Right cardiac atrium (tissue), 5 donors: ENCODE results near the gene WIZ. TPM values are rescaled to one million over a fixed set of nuclear protein-coding genes. Genes with fewer than 3 reads are reported as not detected.

Experiments
- ATAC-seq, 2 donors: fragments of 200-7000 bp; cut with Tn5 transposase; one replicate each; pipeline versions ENCODE4 v1.8.0 to v1.9.1; 2020; ENCODE audit warnings: moderate library complexity in 2 of 2, mild to moderate bottlenecking in 1 of 2
- DNase-seq, 3 donors: peaks; one replicate each; pipeline ENCODE4 v3.0.0-alpha.2; 2020
- H3K27ac ChIP-seq: one replicate; pipeline ENCODE4 v1.5.1; 2013; ENCODE audit warnings: mild to moderate bottlenecking, low read length, control low read depth, moderate library complexity
- H3K27me3 ChIP-seq: one replicate; pipeline ENCODE4 v1.6.1; 2013; ENCODE audit not compliant: control insufficient read depth, insufficient read depth
- H3K4me1 ChIP-seq: one replicate; pipeline ENCODE4 v1.6.1; 2013; ENCODE audit warnings: low read length; ENCODE audit not compliant: control insufficient read depth, insufficient read depth
- H3K4me3 ChIP-seq: one replicate; pipeline ENCODE4 v1.5.1; 2013; ENCODE audit warnings: low read length, control low read depth
- H3K9me3 ChIP-seq: one replicate; pipeline ENCODE4 v1.6.1; 2013; ENCODE audit warnings: low read length; ENCODE audit not compliant: control insufficient read depth
- WGBS: extraction: QIAGEN DNeasy Blood & Tissue Kit; methylation state at CpG from one replicate; pipeline ENCODE4 v1.1.7; 2013; 5-methylcytosine and 5-hydroxymethylcytosine counted together
- intact Hi-C, 4 donors: fragments of 100-400 bp; cut with DNase I; formaldehyde crosslinking; loops; one replicate each; pipeline versions ENCODE4 v1.11.0 to v1.14.0; 2022 to 2023
- polyA plus RNA-seq: library from polyadenylated mRNA; stranded (reverse); fragments of 200-250 nt; gene quantifications from one replicate; pipeline ENCODE4 v1.2.3, GENCODE V29; 2013
- total RNA-seq, 4 donors: library from RNA; stranded (reverse); fragmentation: NEBNext Ultra II Directional; extraction: Animal tissue kit (Norgen Biotek cat#: 25700); gene quantifications; one replicate each; pipeline ENCODE4 v1.2.1, GENCODE V29; 2021
- donor health status: healthy with polysubstance abuse.
- donor health status: DM: no; HTN: yes; CAD: no.
- donor health status: DM: no; HTN: no; CAD: no.
- donor health status: DM: no; HTN: yes; CAD: no; lungs with severe emphysema.
- donor health status: DM: yes; HTN: yes; CAD: no.

WIZ gene
- total and polyA plus RNA-seq, 5 donors = 28.0 to 36.5 (median 31.2) TPM

DNA sequence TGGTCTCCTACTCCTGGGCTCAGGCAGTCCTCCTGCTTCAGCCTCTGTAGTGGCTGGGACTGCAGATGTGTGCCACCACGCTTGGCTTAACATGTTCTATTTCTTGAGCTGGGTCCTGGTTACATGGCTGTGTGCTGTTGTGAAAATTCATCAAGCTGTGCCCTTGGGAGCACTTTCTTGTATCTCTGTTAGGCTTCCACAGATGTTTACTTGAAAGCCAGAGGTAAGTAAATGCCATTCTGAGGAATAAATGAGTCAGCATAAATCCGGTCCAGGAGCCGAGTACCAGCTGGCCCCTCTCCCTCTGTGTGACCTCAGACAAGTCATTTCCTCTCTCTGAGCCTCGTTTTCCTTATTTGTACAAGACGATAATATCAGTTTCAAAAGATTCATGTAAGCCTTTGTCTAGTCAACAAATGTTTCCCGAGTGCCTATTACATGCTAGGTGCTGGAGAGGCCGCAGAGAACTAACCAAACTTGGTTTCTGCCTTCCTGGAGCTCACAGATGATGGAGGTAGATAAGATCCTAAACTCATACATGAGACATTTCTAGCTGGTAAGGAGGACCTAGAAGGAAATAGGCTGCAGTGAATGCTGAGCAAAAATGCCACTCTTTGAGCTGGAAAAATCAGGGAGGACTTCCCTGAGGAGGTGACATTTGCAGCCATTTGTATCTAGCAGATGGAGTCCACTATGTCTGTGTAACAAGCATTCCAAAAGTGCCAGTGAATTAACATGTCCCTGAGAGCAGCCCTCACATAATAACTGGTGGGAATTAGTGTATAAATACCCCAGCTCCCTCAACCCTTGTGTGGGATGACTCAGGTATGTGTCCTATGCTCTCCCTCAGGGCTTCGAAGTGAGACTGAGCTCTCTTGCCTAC, 17.3 kb upstream of the WIZ start:
- 51% methylated on average over 8 of the region's 8 CpGs for WGBS
- ATAC-seq (peak in 1 of 2 donors; percentile 60), DNase-seq (no peak)
- Histone ChIP-seq H3K9me3 (no peaks in the 10 kb centered on the region), H3K4me3 (no peak overlapping the region), H3K27ac (no peak overlapping the region), H3K4me1 (peaks cover 3% of the 10 kb centered on the region), H3K27me3 (no peaks in the 10 kb centered on the region)
- intact Hi-C loops = loop anchor here in 1 of 4 donors (10.0 kb wide), 1 partner anchor 88 kb away; no protein-coding TSS in a partner anchor

GRCh38 chr19:15464394-15465385, 14.9 kb upstream of the WIZ start, which contains the start of gene RASAL3:
RASAL3 (minus strand) TSS chr19:15464544; CDS start chr19:15464358, 186 bp downstream.
- no peaks in the 10 kb centered on the region for H3K27me3 ChIP-seq
- ATAC-seq = peak; percentile 56
- intact Hi-C loops = loop anchor here in 1 of 4 donors (10.0 kb wide), 1 partner anchor 90 kb away; no protein-coding TSS in a partner anchor
- no peaks in the 10 kb centered on the region for H3K9me3 ChIP-seq
- 34% methylated on average over 17 of the region's 17 CpGs for WGBS
- peaks cover under 1% of the 10 kb centered on the region for H3K4me1 ChIP-seq
- peak in 1 of 3 donors; percentile 61 for DNase-seq
- H3K27ac ChIP-seq = no peak within 1 kb of the TSS
- no peak within 1 kb of the TSS for H3K4me3 ChIP-seq

DNA sequence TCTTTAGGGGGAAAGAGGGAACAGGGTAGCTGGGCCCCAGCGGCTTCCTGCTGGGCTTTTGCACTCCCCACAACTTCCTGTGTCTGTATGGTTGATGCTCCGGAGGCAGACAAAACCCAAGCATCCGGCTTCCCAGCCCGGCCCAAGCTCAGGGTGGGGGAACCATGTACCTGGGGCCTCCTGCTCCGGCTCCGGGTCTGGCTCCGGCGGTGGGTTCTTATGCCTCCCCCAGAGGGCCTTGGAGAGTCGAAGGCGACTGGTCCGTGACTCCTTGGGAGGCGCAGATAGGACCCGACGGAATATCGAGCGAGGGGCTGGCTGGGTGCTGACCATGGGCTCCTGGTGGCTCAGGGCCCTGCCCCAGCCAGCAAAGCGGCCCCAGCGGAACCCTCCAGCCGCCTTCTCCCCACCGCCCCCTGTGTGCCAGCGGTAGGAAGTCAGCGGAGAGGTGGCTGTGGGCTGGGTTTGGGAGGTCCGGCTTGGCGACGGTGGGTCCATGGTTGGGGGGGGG, 14.2 kb upstream of the WIZ start:
- DNase-seq = peak in 1 of 3 donors; percentile 65
- H3K27me3 ChIP-seq = no peaks in the 10 kb centered on the region
- no peak overlapping the region for H3K4me3 ChIP-seq
- intact Hi-C loops = loop anchor here in 1 of 4 donors (10.0 kb wide), 1 partner anchor 91 kb away; no protein-coding TSS in a partner anchor
- H3K27ac ChIP-seq = no peak overlapping the region
- no peaks in the 10 kb centered on the region for H3K9me3 ChIP-seq
- no peaks in the 10 kb centered on the region for H3K4me1 ChIP-seq
- ATAC-seq = peak; percentile 56 to 68
- 30% methylated on average over 25 of the region's 25 CpGs for WGBS

- DNase-seq (no peak), ATAC-seq (no peak)
- Histone ChIP-seq H3K4me1 (peaks cover 4% of the 10 kb centered on the region), H3K27ac (no peak overlapping the region), H3K4me3 (no peak overlapping the region), H3K27me3 (no peaks in the 10 kb centered on the region), H3K9me3 (no peaks in the 10 kb centered on the region)
- 85% methylated on average over 2 of the region's 2 CpGs for WGBS
- intact Hi-C loops = loop anchor here in 1 of 4 donors (10.0 kb wide), 1 partner anchor 93 kb away; no protein-coding TSS in a partner anchor
These were observed 11.9 kb upstream of the WIZ start for GRCh38 chr19:15461694-15462093.

DNA sequence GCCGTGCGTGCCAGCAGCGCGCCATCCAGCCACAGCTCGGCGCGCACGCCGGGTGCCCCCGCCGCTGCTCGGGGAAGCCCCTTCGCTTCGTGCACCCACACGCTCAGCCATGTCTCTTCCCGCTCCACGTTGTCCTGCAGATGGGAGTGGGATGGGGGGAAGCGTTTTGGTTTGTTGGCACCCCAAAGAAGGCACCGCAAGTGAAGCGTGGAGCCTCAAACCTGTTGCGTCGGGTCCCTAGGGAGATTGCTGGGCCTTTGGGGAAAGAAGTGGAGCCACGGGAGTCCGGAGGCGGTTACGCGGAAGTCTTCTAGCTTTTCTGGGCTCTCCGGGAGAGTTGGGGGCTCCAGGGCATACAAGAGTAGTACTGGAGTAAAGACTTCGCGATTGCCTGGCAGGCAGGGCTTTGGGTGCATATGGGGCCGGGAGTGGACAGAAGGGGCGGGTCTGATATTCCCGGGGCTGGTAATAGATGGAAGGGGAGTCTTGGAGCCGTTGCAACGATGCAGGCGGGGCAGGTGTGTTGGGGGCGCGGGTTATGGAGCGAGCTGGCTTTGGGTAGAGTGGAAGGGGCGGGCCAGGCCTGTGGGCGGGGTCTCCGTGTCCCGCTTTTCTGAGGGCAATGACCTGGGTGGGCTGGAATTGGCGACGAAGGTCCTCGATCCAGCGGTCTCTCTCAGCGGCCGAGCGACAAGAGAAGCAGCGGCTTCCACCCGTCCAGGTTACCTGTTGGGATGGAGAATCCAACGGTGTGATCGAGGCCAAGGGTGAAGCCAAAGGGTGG, 8.1 kb upstream of the WIZ start:
- peak overlapping the region; percentile 17 for H3K4me3 ChIP-seq
- no peak overlapping the region for H3K27ac ChIP-seq
- peaks cover 4% of the 10 kb centered on the region for H3K4me1 ChIP-seq
- no peaks in the 10 kb centered on the region for H3K27me3 ChIP-seq
- DNase-seq (peak in 1 of 3 donors; percentile 24), ATAC-seq (no peak)
- no peaks in the 10 kb centered on the region for H3K9me3 ChIP-seq
- 20% methylated on average over 54 of the region's 54 CpGs for WGBS
- intact Hi-C loops = loop anchor here in 1 of 4 donors (10.0 kb wide), 1 partner anchor 97 kb away; no protein-coding TSS in a partner anchor

GRCh38 chr19:15456871-15457700, 7.3 kb upstream of the WIZ start:
- ATAC-seq (no peak), DNase-seq (no peak)
- Histone ChIP-seq H3K27ac (no peak overlapping the region), H3K4me1 (peaks cover 4% of the 10 kb centered on the region), H3K4me3 (peak overlapping the region; percentile 17), H3K9me3 (no peaks in the 10 kb centered on the region), H3K27me3 (no peaks in the 10 kb centered on the region)
- intact Hi-C loops = loop anchor here in 1 of 4 donors (10.0 kb wide), 1 partner anchor 98 kb away; no protein-coding TSS in a partner anchor
- 16% methylated on average over 86 of the region's 86 CpGs for WGBS

GRCh38 chr19:15456441-15456840, 6.7 kb upstream of the WIZ start:
- no peak overlapping the region for H3K4me3 ChIP-seq
- no peaks in the 10 kb centered on the region for H3K9me3 ChIP-seq
- no peaks in the 10 kb centered on the region for H3K27me3 ChIP-seq
- H3K27ac ChIP-seq = no peak overlapping the region
- H3K4me1 ChIP-seq = peaks cover 4% of the 10 kb centered on the region
- WGBS = 34% methylated on average over 14 of the region's 14 CpGs
- intact Hi-C loops = loop anchor here in 1 of 4 donors (10.0 kb wide), 1 partner anchor 98 kb away; no protein-coding TSS in a partner anchor
- DNase-seq (no peak), ATAC-seq (no peak)

DNA sequence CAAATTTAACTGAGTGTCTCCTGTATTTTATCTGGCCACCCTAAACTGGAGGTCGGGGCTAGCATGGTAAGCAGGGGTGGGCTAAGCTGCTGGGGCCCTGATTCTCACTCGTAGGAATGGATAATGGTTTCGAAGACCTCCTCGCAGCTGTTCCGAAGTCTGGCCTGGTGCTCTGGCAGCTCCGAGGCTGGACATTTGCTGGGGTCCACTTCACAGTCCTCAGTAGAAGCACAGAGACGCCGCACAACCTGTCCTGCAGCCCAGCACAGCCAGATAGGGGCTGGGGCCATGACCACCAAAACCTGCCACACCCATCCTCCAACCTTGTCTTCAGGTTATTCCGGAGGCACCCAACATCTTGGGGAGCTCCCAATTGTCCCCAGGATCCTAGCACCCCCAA, 6.2 kb upstream of the WIZ start:
- H3K4me3 ChIP-seq = no peak overlapping the region
- H3K4me1 ChIP-seq = peaks cover 4% of the 10 kb centered on the region
- intact Hi-C loops = loop anchor here in 1 of 4 donors (10.0 kb wide), 1 partner anchor 99 kb away; no protein-coding TSS in a partner anchor
- ATAC-seq = no peak
- no peak overlapping the region for H3K27ac ChIP-seq
- 87% methylated on average over 9 of the region's 9 CpGs for WGBS
- no peaks in the 10 kb centered on the region for H3K9me3 ChIP-seq
- DNase-seq = no peak
- no peaks in the 10 kb centered on the region for H3K27me3 ChIP-seq
